ENCODE measurements around the gene RAD18.

- no peak for TF ChIP-seq POLR2AphosphoS5 (IDR thresholded peaks at IDR 0.05; ENCODE audit: low read depth, low read length)
- no peak for TF ChIP-seq TAF1 (IDR thresholded peaks at IDR 0.05; ENCODE audit: borderline replicate concordance, insufficient read depth, low read length)
These were observed 62.4 kb downstream of the RAD18 start for GRCh38 chr3:8900869-8901268.
